ENCODE results near the gene NET1. TPM values are rescaled to one million over a fixed set of nuclear protein-coding genes. Genes with fewer than 3 reads are reported as not detected.

NET1 gene
- total RNA-seq, 1 experiment from 2014 or later: 175 TPM

DNA sequence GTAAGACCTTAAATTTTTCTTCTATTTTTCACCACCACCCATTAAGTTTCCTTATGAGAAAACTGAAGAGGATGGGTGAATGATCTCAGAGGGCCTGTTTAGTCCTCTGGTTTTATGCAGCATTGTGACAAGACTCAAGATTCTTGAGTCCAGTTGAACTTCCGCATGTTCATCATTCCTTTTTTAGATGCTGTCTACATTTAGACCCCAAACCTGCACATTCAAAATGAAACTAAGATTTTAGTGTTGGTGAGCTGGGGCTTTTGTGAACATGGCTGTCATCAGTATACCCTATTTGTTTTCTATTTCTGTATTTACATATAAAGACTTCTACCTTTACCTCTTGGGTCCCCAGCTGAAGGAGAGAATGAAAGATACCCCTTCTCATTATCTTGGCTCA lies 31.1 kb downstream of the NET1 start:
- Mint-ChIP-seq H3K27me3 (ENCODE audit: insufficient read depth, unreplicated experiment) (no peaks in the 10 kb centered on the region), H3K36me3 (ENCODE audit: insufficient read depth, unreplicated experiment) (peaks cover 26% of the 10 kb centered on the region), H3K4me3 (ENCODE audit: unreplicated experiment) (no peak overlapping the region), H3K9me3 (ENCODE audit: unreplicated experiment) (no peaks in the 10 kb centered on the region), H3K27ac (ENCODE audit: unreplicated experiment) (no peak overlapping the region), H3K4me1 (ENCODE audit: low read depth, unreplicated experiment) (peaks cover 6% of the 10 kb centered on the region)
- CTCF ChIA-PET: interaction anchor here (3.6 kb wide), 1 partner anchor 180 kb away, joined by 46 read pairs; no protein-coding TSS in a partner anchor
- TF ChIP-seq, protein P1, sequence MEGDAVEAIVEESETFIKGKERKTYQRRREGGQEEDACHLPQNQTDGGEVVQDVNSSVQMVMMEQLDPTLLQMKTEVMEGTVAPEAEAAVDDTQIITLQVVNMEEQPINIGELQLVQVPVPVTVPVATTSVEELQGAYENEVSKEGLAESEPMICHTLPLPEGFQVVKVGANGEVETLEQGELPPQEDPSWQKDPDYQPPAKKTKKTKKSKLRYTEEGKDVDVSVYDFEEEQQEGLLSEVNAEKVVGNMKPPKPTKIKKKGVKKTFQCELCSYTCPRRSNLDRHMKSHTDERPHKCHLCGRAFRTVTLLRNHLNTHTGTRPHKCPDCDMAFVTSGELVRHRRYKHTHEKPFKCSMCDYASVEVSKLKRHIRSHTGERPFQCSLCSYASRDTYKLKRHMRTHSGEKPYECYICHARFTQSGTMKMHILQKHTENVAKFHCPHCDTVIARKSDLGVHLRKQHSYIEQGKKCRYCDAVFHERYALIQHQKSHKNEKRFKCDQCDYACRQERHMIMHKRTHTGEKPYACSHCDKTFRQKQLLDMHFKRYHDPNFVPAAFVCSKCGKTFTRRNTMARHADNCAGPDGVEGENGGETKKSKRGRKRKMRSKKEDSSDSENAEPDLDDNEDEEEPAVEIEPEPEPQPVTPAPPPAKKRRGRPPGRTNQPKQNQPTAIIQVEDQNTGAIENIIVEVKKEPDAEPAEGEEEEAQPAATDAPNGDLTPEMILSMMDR (IDR thresholded peaks at IDR 0.05; ENCODE audit: insufficient read depth in 1 of 2, low read depth in 1 of 2, low read length in 1 of 2, severe bottlenecking in 1 of 2, unreplicated experiment in 1 of 2): no peak
- POLR2A ChIA-PET: no interaction called here
- no peaks in the 10 kb centered on the region; the same call in 1 of the 2 replicates for H3K36me3 ChIP-seq (ENCODE audit: control insufficient read depth, insufficient read depth, low read length)
- BruUV-seq (replicated peaks): no TSS peak
- H3K9me3 ChIP-seq: no peaks in the 10 kb centered on the region
- intact Hi-C loops (cut with micrococcal nuclease; ENCODE audit: unreplicated experiment): loop anchor here (10.0 kb wide), 1 partner anchor 311 kb away; no protein-coding TSS in a partner anchor
- no peak overlapping the region for H3K4me3 ChIP-seq (ENCODE audit: low read depth, low read length)
- H3K27me3 ChIP-seq (replicated peaks; ENCODE audit: control insufficient read depth, insufficient read depth, low read length): no peaks in the 10 kb centered on the region
- no peak for DNase-seq
- peaks cover 10% of the 10 kb centered on the region for H3K4me1 ChIP-seq

GRCh38 chr10:5445006-5445405 lies 32.6 kb downstream of the NET1 start:
- Mint-ChIP-seq H3K27ac (ENCODE audit: unreplicated experiment) (no peak overlapping the region), H3K4me3 (ENCODE audit: unreplicated experiment) (no peak overlapping the region), H3K27me3 (ENCODE audit: insufficient read depth, unreplicated experiment) (no peaks in the 10 kb centered on the region), H3K36me3 (ENCODE audit: insufficient read depth, unreplicated experiment) (peaks cover 11% of the 10 kb centered on the region), H3K4me1 (ENCODE audit: low read depth, unreplicated experiment) (peaks cover 6% of the 10 kb centered on the region), H3K9me3 (ENCODE audit: unreplicated experiment) (no peaks in the 10 kb centered on the region)
- no peak for DNase-seq
- intact Hi-C loops (cut with micrococcal nuclease; ENCODE audit: unreplicated experiment): loop anchor here (10.0 kb wide), 1 partner anchor 310 kb away; no protein-coding TSS in a partner anchor
- H3K4me3 ChIP-seq (ENCODE audit: low read depth, low read length): no peak overlapping the region
- no peaks in the 10 kb centered on the region for H3K9me3 ChIP-seq
- ChIA-PET CTCF (interaction anchor here (0.5 kb wide), 1 partner anchor 10 kb away, joined by 4 read pairs; no protein-coding TSS in a partner anchor), POLR2A (no interaction called here)
- BruUV-seq (replicated peaks): no TSS peak
- H3K27me3 ChIP-seq (replicated peaks; ENCODE audit: control insufficient read depth, insufficient read depth, low read length): no peaks in the 10 kb centered on the region
- TF ChIP-seq, protein P1 (IDR thresholded peaks at IDR 0.05; ENCODE audit: insufficient read depth in 1 of 2, low read depth in 1 of 2, low read length in 1 of 2, severe bottlenecking in 1 of 2, unreplicated experiment in 1 of 2): no peak
- H3K4me1 ChIP-seq: peaks cover 23% of the 10 kb centered on the region
- no peaks in the 10 kb centered on the region; the same call in 1 of the 2 replicates for H3K36me3 ChIP-seq (ENCODE audit: control insufficient read depth, insufficient read depth, low read length)

GRCh38 chr10:5446390-5446926 lies 34.1 kb downstream of the NET1 start:
- H3K27me3 Mint-ChIP-seq (ENCODE audit: insufficient read depth, unreplicated experiment): no peaks in the 10 kb centered on the region
- POLR2A ChIA-PET: interaction anchor here (0.5 to 1.5 kb wide), 28 partner anchors 10 to 1388 kb away, joined by 3 to 14 read pairs (median 5); partner anchors contain the start of genes CALML5, NET1 and TASOR2
- peaks cover 18% of the 10 kb centered on the region for H3K36me3 Mint-ChIP-seq (ENCODE audit: insufficient read depth, unreplicated experiment)

More at GRCh38 chr10:5446390-5446926, 34.1 kb downstream of the NET1 start:
- Mint-ChIP-seq H3K4me3 (ENCODE audit: unreplicated experiment) (peak overlapping the region; percentile 91), H3K27ac (ENCODE audit: unreplicated experiment) (peak overlapping the region; percentile 82), H3K9me3 (ENCODE audit: unreplicated experiment) (no peaks in the 10 kb centered on the region), H3K4me1 (ENCODE audit: low read depth, unreplicated experiment) (peaks cover 13% of the 10 kb centered on the region)
- DNase-seq: peak; percentile 94 to 98
- Histone ChIP-seq H3K4me1 (peaks cover 27% of the 10 kb centered on the region), H3K27me3 (replicated peaks; ENCODE audit: control insufficient read depth, insufficient read depth, low read length) (no peaks in the 10 kb centered on the region), H3K4me3 (ENCODE audit: low read depth, low read length) (peak overlapping the region; percentile 96), H3K9me3 (no peaks in the 10 kb centered on the region), H3K36me3 (ENCODE audit: control insufficient read depth, insufficient read depth, low read length) (no peaks in the 10 kb centered on the region)
- no TSS peak for BruUV-seq (replicated peaks)
- TF ChIP-seq, protein P1 (IDR thresholded peaks at IDR 0.05; ENCODE audit: insufficient read depth in 1 of 2, low read depth in 1 of 2, low read length in 1 of 2, severe bottlenecking in 1 of 2, unreplicated experiment in 1 of 2): peak in 1 of 2 experiments; percentile 6
- intact Hi-C loops (cut with micrococcal nuclease; ENCODE audit: unreplicated experiment): loop anchor here (1.0 to 10.0 kb wide), 6 partner anchors 47 to 308 kb away; partner anchors contain the start of gene TASOR2
- CTCF ChIA-PET: interaction anchor here (0.6 to 2.8 kb wide), 7 partner anchors 10 to 631 kb away, joined by 3 to 28 read pairs (median 5); no protein-coding TSS in a partner anchor
